OCI-LY3 (cell line): ENCODE results near the gene ORMDL1.

Experiments
- H2AFZ ChIP-seq: fragments of 200-600, 300-600 bp; shearing (Covaris generic); 2 replicates; pipeline ENCODE4 v1.6.0; 2014; ENCODE audit warnings: antibody characterized with exemption, low read depth, low read length
- H3K27ac ChIP-seq: fragments of 200-600, 300-600 bp; sonication (generic); 2 replicates; pipeline ENCODE4 v1.5.1; 2014; ENCODE audit warnings: mild to moderate bottlenecking, low read length, moderate library complexity, mixed read lengths
- H3K27me3 ChIP-seq: fragments of 200-600, 300-600 bp; sonication (generic); 2 replicates; pipeline ENCODE4 v1.6.1; 2014; ENCODE audit warnings: low read depth, low read length, mixed read lengths
- H3K36me3 ChIP-seq: fragments of 200-600, 300-600 bp; sonication (generic); replicated peaks from 2 replicates; pipeline ENCODE3; 2014; ENCODE audit warnings: low read depth, low read length, mixed read lengths
- H3K4me1 ChIP-seq: fragments of 300-600, 200-600 bp; sonication (generic); 2 replicates; pipeline ENCODE4 v1.6.1; 2014; ENCODE audit warnings: low read length, mixed read lengths
- H3K4me2 ChIP-seq: fragments of 200-600, 300-600 bp; sonication (generic); 2 replicates; pipeline ENCODE4 v1.6.1; 2014; ENCODE audit warnings: low read length, mixed read lengths
- H3K4me3 ChIP-seq: fragments of 300-600, 200-600 bp; sonication (generic); 2 replicates; pipeline ENCODE4 v1.5.1; 2014; ENCODE audit warnings: antibody characterized with exemption, mild to moderate bottlenecking, low read length, moderate library complexity
- H3K79me2 ChIP-seq: fragments of 300-600, 200-600 bp; shearing (Covaris generic); 2 replicates; pipeline ENCODE4 v1.6.1; 2014; ENCODE audit warnings: mild to moderate bottlenecking, low read length, mixed read lengths
- H3K9ac ChIP-seq: fragments of 300-600, 200-600 bp; shearing (Covaris generic); 2 replicates; pipeline ENCODE4 v1.6.0; 2014; ENCODE audit warnings: mild to moderate bottlenecking, low read length, moderate library complexity
- H3K9me3 ChIP-seq: fragments of 200-600, 300-600 bp; shearing (Covaris generic); 2 replicates; pipeline ENCODE4 v1.6.1; 2014; ENCODE audit warnings: low read length, mixed read lengths; ENCODE audit not compliant: insufficient read depth
- H4K20me1 ChIP-seq: fragments of 200-600, 300-600 bp; sonication (generic); 2 replicates; pipeline ENCODE4 v1.6.1; 2016; ENCODE audit warnings: low read length, mixed read lengths; ENCODE audit not compliant: insufficient read depth
- CTCF ChIP-seq: fragments of 200-600, 300-600 bp; sonication (generic); IDR thresholded peaks from 2 replicates; pipeline ENCODE4 v1.5.1; 2014; ENCODE audit warnings: antibody characterized with exemption, low read length, low read depth
- EZH2phosphoT487 ChIP-seq: fragments of 200-600 bp; shearing (Covaris generic); IDR thresholded peaks from 2 replicates; pipeline ENCODE4 v1.6.1; 2018; ENCODE audit warnings: antibody characterized with exemption, mixed run types, low read depth

ORMDL1 gene

GRCh38 chr2:189783927-189784867, at the start of gene ORMDL1, which contains the start of gene PMS1:
Gene ORMDL1 (minus strand): TSS chr2:189784339. CDS start chr2:189782595, 1,744 bp downstream.
Gene PMS1 (plus strand): TSS chr2:189784450. CDS start chr2:189791810, 7,360 bp downstream.
- Histone ChIP-seq H3K4me2 (peak within 1 kb of the TSS; percentile 93), H3K9me3 (no peaks in the 10 kb centered on the region), H3K9ac (peak within 1 kb of the TSS; percentile 89), H3K79me2 (peaks cover 83% of the 10 kb centered on the region), H3K27me3 (no peaks in the 10 kb centered on the region), H3K4me3 (peak within 1 kb of the TSS; percentile 80), H3K4me1 (peaks cover 14% of the 10 kb centered on the region), H4K20me1 (no peaks in the 10 kb centered on the region), H2AFZ (peak within 1 kb of the TSS; percentile 83), H3K27ac (peak within 1 kb of the TSS; percentile 82), H3K36me3 (peaks cover 34% of the 10 kb centered on the region)
- TF ChIP-seq CTCF (no peak), EZH2phosphoT487 (no peak)

GRCh38 chr2:189830510-189830909, 46.4 kb upstream of the ORMDL1 start:
- Histone ChIP-seq H3K36me3 (peaks cover 14% of the 10 kb centered on the region), H4K20me1 (no peaks in the 10 kb centered on the region), H3K4me1 (no peaks in the 10 kb centered on the region), H3K27ac (no peak overlapping the region), H3K27me3 (no peaks in the 10 kb centered on the region), H3K4me3 (no peak overlapping the region), H3K9me3 (no peaks in the 10 kb centered on the region), H2AFZ (no peak overlapping the region), H3K79me2 (no peaks in the 10 kb centered on the region), H3K9ac (no peak overlapping the region), H3K4me2 (no peak overlapping the region)
- TF ChIP-seq CTCF (no peak), EZH2phosphoT487 (no peak)

DNA sequence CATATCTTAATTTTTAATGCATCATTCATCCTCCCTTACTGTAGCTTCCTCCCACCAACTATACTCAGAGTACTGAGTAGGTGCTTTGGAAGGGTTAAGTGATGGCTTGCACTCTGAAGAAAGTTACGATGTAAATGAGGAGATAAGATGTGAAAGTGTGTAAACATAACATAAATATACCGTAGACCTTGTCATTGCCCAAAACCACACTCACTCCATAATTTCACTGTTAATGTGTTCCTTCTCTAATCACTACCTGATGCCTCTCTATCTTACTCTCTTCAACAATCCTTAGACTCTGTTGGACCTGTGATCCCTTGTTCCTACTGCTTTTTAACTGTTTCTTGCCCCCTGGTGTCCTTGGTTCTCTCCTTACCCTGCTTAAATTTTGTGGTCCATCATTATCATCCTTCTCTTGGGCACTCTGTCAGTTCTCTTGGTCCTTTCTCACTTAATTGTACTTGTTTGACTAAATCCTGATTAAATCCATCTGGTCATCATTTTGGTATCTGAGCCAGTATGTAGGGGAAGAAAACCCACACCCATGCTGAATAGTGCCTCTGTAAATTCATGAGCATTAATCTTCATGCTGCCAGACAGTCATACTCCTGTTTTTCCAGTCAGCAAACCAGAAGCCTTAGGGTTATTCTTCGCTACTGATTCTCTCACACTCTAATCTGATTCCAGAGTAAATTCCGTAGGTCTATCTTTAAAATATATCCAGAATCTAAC, 45.1 kb upstream of the ORMDL1 start:
- Histone ChIP-seq H2AFZ (no peak overlapping the region), H3K27ac (no peak overlapping the region), H3K9ac (no peak overlapping the region), H3K27me3 (no peaks in the 10 kb centered on the region), H3K9me3 (no peaks in the 10 kb centered on the region), H3K36me3 (peaks cover 14% of the 10 kb centered on the region), H3K4me2 (no peak overlapping the region), H4K20me1 (no peaks in the 10 kb centered on the region), H3K4me3 (no peak overlapping the region), H3K4me1 (no peaks in the 10 kb centered on the region), H3K79me2 (no peaks in the 10 kb centered on the region)
- TF ChIP-seq CTCF (no peak), EZH2phosphoT487 (no peak)

GRCh38 chr2:189826039-189826438, 41.9 kb upstream of the ORMDL1 start:
- Histone ChIP-seq H3K36me3 (peaks cover 10% of the 10 kb centered on the region), H3K27me3 (no peaks in the 10 kb centered on the region), H3K27ac (no peak overlapping the region), H2AFZ (no peak overlapping the region), H3K4me1 (no peaks in the 10 kb centered on the region), H3K4me3 (no peak overlapping the region), H3K79me2 (no peaks in the 10 kb centered on the region), H3K9me3 (no peaks in the 10 kb centered on the region), H4K20me1 (no peaks in the 10 kb centered on the region), H3K9ac (no peak overlapping the region), H3K4me2 (no peak overlapping the region)
- no peak for TF ChIP-seq EZH2phosphoT487
- TF ChIP-seq CTCF: no peak
